Uterus (tissue), 4 donors: ENCODE data around the gene CDC123. TPM values are rescaled to one million over a fixed set of nuclear protein-coding genes. Genes with fewer than 3 reads are reported as not detected.

Source experiments
- DNase-seq, 2 donors: peaks; one replicate each; pipeline ENCODE4 v3.0.0-alpha.2; 2019 to 2020
- H3K27ac ChIP-seq, 2 donors: fragments of 200-600 bp; sonication (generic); 1 replicate in 1 of 2; 2 replicates in 1 of 2; pipeline ENCODE4 v1.5.1; 2016 to 2018
- H3K27me3 ChIP-seq, 2 donors: fragments of 200-600 bp; sonication (generic); one replicate each; pipeline ENCODE4 v1.5.1; 2018 to 2019; ENCODE audit warnings: control low read depth in 1 of 2
- H3K36me3 ChIP-seq, 2 donors: fragments of 200-600 bp; sonication (generic); one replicate each; pipeline ENCODE4 v1.5.1; 2019; ENCODE audit warnings: control low read depth in 1 of 2
- H3K4me1 ChIP-seq, 2 donors: fragments of 200-600 bp; sonication (generic); one replicate each; pipeline ENCODE4 v1.5.1; 2018 to 2019; ENCODE audit warnings: control low read depth in 1 of 2
- H3K4me3 ChIP-seq, 2 donors: fragments of 200-600 bp; sonication (generic); 1 replicate in 1 of 2; 2 replicates in 1 of 2; pipeline ENCODE4 v1.5.1; 2018 to 2019; ENCODE audit warnings: mild to moderate bottlenecking in 1 of 2
- H3K9me3 ChIP-seq, 2 donors: fragments of 200-600 bp; sonication (generic); one replicate each; pipeline ENCODE4 v1.5.1; 2019; ENCODE audit warnings: control low read depth in 1 of 2
- POLR2A ChIP-seq, 2 donors: fragments of 450-650 bp; IDR thresholded peaks; one replicate each; pipeline ENCODE4 v1.6.1; 2016; ENCODE audit warnings: antibody characterized with exemption in 2 of 2, mild to moderate bottlenecking in 1 of 2, moderate library complexity in 1 of 2
- intact Hi-C: fragments of 100-400 bp; cut with DNase I; formaldehyde crosslinking; loops from one replicate; pipeline ENCODE4 v1.15.1; 2023; ENCODE audit warnings: low total_unique reads
- total RNA-seq, 4 donors: library from RNA; depleted of rRNA in 3 of 4; stranded (reverse); fragments of >200 nt in 3 of 4; gene quantifications; one replicate each; pipeline versions ENCODE4 v1.1.0 to v1.2.4, GENCODE V29; 2014 to 2023
- TF ChIP-seq, protein P1 (sequence below), 4 experiments: fragments of 200-600 bp in 2 of 4; fragments of 450-650 bp in 2 of 4; sonication (generic) in 2 of 4; IDR thresholded peaks; one replicate each; pipeline ENCODE4 v1.5.1; 2016 to 2019; ENCODE audit warnings: antibody characterized with exemption in 4 of 4, mild to moderate bottlenecking in 2 of 4, moderate library complexity in 1 of 4
- donor health status: DM: yes; HTN: yes; CAD: no.

Gene CDC123
- total RNA-seq, 4 donors from 2014 or later = 6.2 to 95.5 (median 34.3) TPM

GRCh38 chr10:12196531-12197211, 683 bp downstream of the CDC123 start:
- Histone ChIP-seq H3K27me3 (no peaks in the 10 kb centered on the region), H3K27ac (peak overlapping the region; percentile 95 to 97), H3K9me3 (no peaks in the 10 kb centered on the region), H3K36me3 (no peaks in the 10 kb centered on the region), H3K4me3 (peak overlapping the region; percentile 88 to 89), H3K4me1 (peaks cover 0 to 11% of the 10 kb centered on the region in 2 donors)
- TF ChIP-seq, protein P1, sequence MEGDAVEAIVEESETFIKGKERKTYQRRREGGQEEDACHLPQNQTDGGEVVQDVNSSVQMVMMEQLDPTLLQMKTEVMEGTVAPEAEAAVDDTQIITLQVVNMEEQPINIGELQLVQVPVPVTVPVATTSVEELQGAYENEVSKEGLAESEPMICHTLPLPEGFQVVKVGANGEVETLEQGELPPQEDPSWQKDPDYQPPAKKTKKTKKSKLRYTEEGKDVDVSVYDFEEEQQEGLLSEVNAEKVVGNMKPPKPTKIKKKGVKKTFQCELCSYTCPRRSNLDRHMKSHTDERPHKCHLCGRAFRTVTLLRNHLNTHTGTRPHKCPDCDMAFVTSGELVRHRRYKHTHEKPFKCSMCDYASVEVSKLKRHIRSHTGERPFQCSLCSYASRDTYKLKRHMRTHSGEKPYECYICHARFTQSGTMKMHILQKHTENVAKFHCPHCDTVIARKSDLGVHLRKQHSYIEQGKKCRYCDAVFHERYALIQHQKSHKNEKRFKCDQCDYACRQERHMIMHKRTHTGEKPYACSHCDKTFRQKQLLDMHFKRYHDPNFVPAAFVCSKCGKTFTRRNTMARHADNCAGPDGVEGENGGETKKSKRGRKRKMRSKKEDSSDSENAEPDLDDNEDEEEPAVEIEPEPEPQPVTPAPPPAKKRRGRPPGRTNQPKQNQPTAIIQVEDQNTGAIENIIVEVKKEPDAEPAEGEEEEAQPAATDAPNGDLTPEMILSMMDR (IDR thresholded peaks at IDR 0.05) = no peak
- no peak for TF ChIP-seq POLR2A (IDR thresholded peaks at IDR 0.05)
- intact Hi-C loops = no loop called here
- no peak for DNase-seq

DNA sequence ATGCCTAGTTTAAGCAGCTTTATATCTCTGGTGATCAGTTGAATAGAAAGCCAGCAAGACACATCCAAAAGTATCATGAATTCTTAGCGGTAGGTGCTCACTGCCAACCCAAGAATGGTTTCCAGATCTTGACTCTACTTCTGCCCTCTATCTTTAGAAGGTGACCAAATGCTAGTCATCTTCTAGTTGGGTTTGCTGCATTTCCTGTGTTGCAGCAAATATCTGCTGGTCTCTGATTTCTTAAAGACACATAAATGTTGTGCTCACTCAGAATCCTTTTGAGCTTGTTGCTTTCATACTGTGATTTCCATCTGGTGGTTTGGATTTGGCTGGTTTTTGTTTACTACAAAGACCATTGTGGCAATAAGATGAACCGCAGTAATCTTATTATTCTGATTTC, 2.2 kb downstream of the CDC123 start:
- DNase-seq = no peak
- intact Hi-C loops = no loop called here
- Histone ChIP-seq H3K4me1 (peaks cover 0 to 11% of the 10 kb centered on the region in 2 donors), H3K9me3 (no peaks in the 10 kb centered on the region), H3K4me3 (no peak overlapping the region), H3K27ac (no peak overlapping the region), H3K27me3 (no peaks in the 10 kb centered on the region), H3K36me3 (no peaks in the 10 kb centered on the region)
- TF ChIP-seq, protein P1 (IDR thresholded peaks at IDR 0.05) = no peak
- no peak for TF ChIP-seq POLR2A (IDR thresholded peaks at IDR 0.05)

- no peak for DNase-seq
- TF ChIP-seq POLR2A (IDR thresholded peaks at IDR 0.05) = no peak
- H3K36me3 ChIP-seq = no peaks in the 10 kb centered on the region
Measured at GRCh38 chr10:12200850-12201249, 4.9 kb downstream of the CDC123 start.

GRCh38 chr10:12201543-12201942, 5.6 kb downstream of the CDC123 start:
- H3K4me3 ChIP-seq = no peak overlapping the region
- no peaks in the 10 kb centered on the region for H3K27me3 ChIP-seq
- intact Hi-C loops = no loop called here
- no peaks in the 10 kb centered on the region for H3K36me3 ChIP-seq
- TF ChIP-seq, protein P1 (IDR thresholded peaks at IDR 0.05) = no peak
- no peak for TF ChIP-seq POLR2A (IDR thresholded peaks at IDR 0.05)
- H3K4me1 ChIP-seq = no peaks in the 10 kb centered on the region
- H3K9me3 ChIP-seq = no peaks in the 10 kb centered on the region
- DNase-seq = no peak
- no peak overlapping the region for H3K27ac ChIP-seq

More at GRCh38 chr10:12200850-12201249, 4.9 kb downstream of the CDC123 start:
- Histone ChIP-seq H3K27ac (no peak overlapping the region), H3K4me1 (no peaks in the 10 kb centered on the region), H3K27me3 (no peaks in the 10 kb centered on the region), H3K9me3 (no peaks in the 10 kb centered on the region), H3K4me3 (no peak overlapping the region)
- intact Hi-C loops = no loop called here

DNA sequence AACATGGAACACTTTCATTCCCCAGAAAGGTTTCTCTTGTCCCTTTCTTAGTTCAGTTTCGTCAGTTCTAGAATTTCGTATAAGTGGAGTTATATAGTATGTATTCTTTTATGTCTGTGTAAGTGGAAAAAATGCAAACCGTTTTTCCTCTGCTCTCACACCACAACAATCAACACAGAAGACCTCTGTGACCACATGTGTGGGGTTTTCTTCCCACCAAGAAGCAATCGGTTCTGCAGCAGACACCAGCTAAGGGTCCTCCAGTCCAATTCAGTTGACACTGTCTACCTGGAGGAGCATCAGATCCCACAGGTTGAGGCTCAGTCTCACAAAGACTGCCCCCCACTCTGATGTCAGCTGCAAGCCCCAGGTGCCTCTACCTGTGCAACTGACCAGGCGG, 6.2 kb downstream of the CDC123 start:
- no peaks in the 10 kb centered on the region for H3K27me3 ChIP-seq
- H3K36me3 ChIP-seq = no peaks in the 10 kb centered on the region
- no peaks in the 10 kb centered on the region for H3K4me1 ChIP-seq
- no peak for TF ChIP-seq POLR2A (IDR thresholded peaks at IDR 0.05)
- TF ChIP-seq, protein P1 (IDR thresholded peaks at IDR 0.05) = no peak
- no peaks in the 10 kb centered on the region for H3K9me3 ChIP-seq
- DNase-seq = no peak
- H3K4me3 ChIP-seq = no peak overlapping the region
- H3K27ac ChIP-seq = no peak overlapping the region
- intact Hi-C loops = no loop called here
